ENCODE results near the gene TMEM179. TPM values are rescaled to one million over a fixed set of nuclear protein-coding genes. Genes with fewer than 3 reads are reported as not detected.

The TMEM179 gene
- total RNA-seq, 1 experiment from 2014 or later = 3.4 TPM

- Histone ChIP-seq H3K4me3 (ENCODE audit: low read depth in 2 of 2, low read length in 2 of 2) (no peak overlapping the region), H3K9me3 (ENCODE audit: control insufficient read depth, insufficient read depth, low read depth, low read length) (no peaks in the 10 kb centered on the region), H3K4me1 (ENCODE audit: control insufficient read depth, insufficient read depth, low read length) (no peaks in the 10 kb centered on the region), H3K36me3 (ENCODE audit: control insufficient read depth, insufficient read depth, low read length) (no peaks in the 10 kb centered on the region), H3K27me3 (ENCODE audit: control insufficient read depth, insufficient read depth, low read length) (no peaks in the 10 kb centered on the region), H3K27ac (ENCODE audit: low read length) (no peak overlapping the region)
- intact Hi-C loops (cut with micrococcal nuclease; ENCODE audit: unreplicated experiment) = no loop called here
- ChIA-PET POLR2A (interaction anchor here (0.7 kb wide), 1 partner anchor 58 kb away, joined by 7 read pairs; no protein-coding TSS in a partner anchor), CTCF (no interaction called here)
- TF ChIP-seq POLR2AphosphoS5 (IDR thresholded peaks at IDR 0.05; ENCODE audit: low read depth, low read length) = no peak
- no peak for TF ChIP-seq SIN3A (IDR thresholded peaks at IDR 0.05; ENCODE audit: borderline replicate concordance, insufficient read depth, low read depth, low read length)
- no peak for TF ChIP-seq TCF7L2 (IDR thresholded peaks at IDR 0.05; ENCODE audit: low read depth, low read length)
- no peak for TF ChIP-seq REST (IDR thresholded peaks at IDR 0.05; ENCODE audit: insufficient read depth in 1 of 2, low read depth in 2 of 2, low read length in 1 of 2)
- TF ChIP-seq, protein P1, sequence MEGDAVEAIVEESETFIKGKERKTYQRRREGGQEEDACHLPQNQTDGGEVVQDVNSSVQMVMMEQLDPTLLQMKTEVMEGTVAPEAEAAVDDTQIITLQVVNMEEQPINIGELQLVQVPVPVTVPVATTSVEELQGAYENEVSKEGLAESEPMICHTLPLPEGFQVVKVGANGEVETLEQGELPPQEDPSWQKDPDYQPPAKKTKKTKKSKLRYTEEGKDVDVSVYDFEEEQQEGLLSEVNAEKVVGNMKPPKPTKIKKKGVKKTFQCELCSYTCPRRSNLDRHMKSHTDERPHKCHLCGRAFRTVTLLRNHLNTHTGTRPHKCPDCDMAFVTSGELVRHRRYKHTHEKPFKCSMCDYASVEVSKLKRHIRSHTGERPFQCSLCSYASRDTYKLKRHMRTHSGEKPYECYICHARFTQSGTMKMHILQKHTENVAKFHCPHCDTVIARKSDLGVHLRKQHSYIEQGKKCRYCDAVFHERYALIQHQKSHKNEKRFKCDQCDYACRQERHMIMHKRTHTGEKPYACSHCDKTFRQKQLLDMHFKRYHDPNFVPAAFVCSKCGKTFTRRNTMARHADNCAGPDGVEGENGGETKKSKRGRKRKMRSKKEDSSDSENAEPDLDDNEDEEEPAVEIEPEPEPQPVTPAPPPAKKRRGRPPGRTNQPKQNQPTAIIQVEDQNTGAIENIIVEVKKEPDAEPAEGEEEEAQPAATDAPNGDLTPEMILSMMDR (IDR thresholded peaks at IDR 0.05) = no peak
- in situ Hi-C loops (cut with HindIII; ENCODE audit: low pct_unique_long_range_greater_than_20kb, low sequenced_read_pairs) = no loop called here
- no TSS peak for BruUV-seq (replicated peaks)
- ATAC-seq (no peak), DNase-seq (ENCODE audit: low read depth, low spot score) (no peak)
These were observed 31.9 kb downstream of the TMEM179 start for GRCh38 chr14:104572668-104573067.

DNA sequence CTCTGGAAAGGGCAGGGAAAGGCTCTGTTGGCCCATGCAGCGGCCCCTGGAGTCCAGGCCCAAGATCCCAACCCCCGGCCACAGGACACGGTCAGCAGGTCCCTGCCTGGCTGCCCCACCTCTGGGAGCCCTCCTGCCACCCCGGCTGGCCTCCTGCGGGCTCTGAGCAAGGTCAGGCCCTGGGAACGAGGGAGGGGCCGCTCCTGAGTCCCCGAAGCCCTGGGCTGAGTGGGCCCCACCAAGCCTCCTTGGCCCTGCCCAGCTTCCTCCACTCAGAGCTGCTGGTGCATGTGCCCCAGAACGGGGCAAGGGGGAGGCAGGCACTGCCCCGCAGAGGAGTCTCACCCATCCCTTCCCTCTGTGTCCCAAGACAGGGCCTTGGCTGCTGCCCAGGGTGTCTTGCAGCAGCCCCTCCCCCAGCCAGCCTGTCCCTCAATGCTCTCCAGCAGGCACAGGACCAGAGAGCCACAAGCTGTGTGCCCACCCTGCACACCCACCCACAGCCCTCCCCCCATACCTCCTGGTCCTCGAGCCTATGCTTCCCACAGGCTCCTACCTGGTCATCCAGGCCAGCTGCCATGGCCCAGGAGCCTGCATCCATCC is 32.4 kb downstream of the TMEM179 start:
- in situ Hi-C loops (cut with HindIII; ENCODE audit: low pct_unique_long_range_greater_than_20kb, low sequenced_read_pairs) (no loop called here), intact Hi-C loops (cut with micrococcal nuclease; ENCODE audit: unreplicated experiment) (no loop called here)
- ATAC-seq (no peak), DNase-seq (ENCODE audit: low read depth, low spot score) (no peak)
- no peaks in the 10 kb centered on the region for H3K27me3 ChIP-seq (ENCODE audit: control insufficient read depth, insufficient read depth, low read length)
- ChIA-PET POLR2A (interaction anchor here (0.7 kb wide), 1 partner anchor 58 kb away, joined by 7 read pairs; no protein-coding TSS in a partner anchor), CTCF (no interaction called here)
- no peak overlapping the region for H3K27ac ChIP-seq (ENCODE audit: low read length)
- no peaks in the 10 kb centered on the region for H3K4me1 ChIP-seq (ENCODE audit: control insufficient read depth, insufficient read depth, low read length)
- no TSS peak for BruUV-seq (replicated peaks)
- no peak overlapping the region for H3K4me3 ChIP-seq (ENCODE audit: low read depth in 2 of 2, low read length in 2 of 2)
- TF ChIP-seq TCF7L2 (IDR thresholded peaks at IDR 0.05; ENCODE audit: low read depth, low read length) (no peak), POLR2AphosphoS5 (IDR thresholded peaks at IDR 0.05; ENCODE audit: low read depth, low read length) (no peak), REST (IDR thresholded peaks at IDR 0.05; ENCODE audit: insufficient read depth in 1 of 2, low read depth in 2 of 2, low read length in 1 of 2) (no peak), SIN3A (IDR thresholded peaks at IDR 0.05; ENCODE audit: borderline replicate concordance, insufficient read depth, low read depth, low read length) (no peak)
- TF ChIP-seq, protein P1 (IDR thresholded peaks at IDR 0.05) = no peak
- H3K9me3 ChIP-seq (ENCODE audit: control insufficient read depth, insufficient read depth, low read depth, low read length) = no peaks in the 10 kb centered on the region
- H3K36me3 ChIP-seq (ENCODE audit: control insufficient read depth, insufficient read depth, low read length) = no peaks in the 10 kb centered on the region
